Tibial nerve (tissue), 4 donors: Measurements from ENCODE around the gene PWWP2A.

Source experiments
- EP300 ChIP-seq, 2 donors: sonication (generic); formaldehyde crosslinking; IDR thresholded peaks; one replicate each; pipeline ENCODE4 v1.6.1; 2017; ENCODE audit warnings: antibody characterized with exemption in 2 of 2, mild to moderate bottlenecking in 1 of 2
- TF ChIP-seq, protein P1 (sequence below), 5 experiments: fragments of 200-600 bp in 3 of 5; fragments of 450-650 bp in 2 of 5; sonication (generic) in 3 of 5; IDR thresholded peaks; one replicate each; pipeline ENCODE4 v1.5.1; 2016 to 2019; ENCODE audit warnings: antibody characterized with exemption in 5 of 5, mild to moderate bottlenecking in 3 of 5, moderate library complexity in 2 of 5

DNA sequence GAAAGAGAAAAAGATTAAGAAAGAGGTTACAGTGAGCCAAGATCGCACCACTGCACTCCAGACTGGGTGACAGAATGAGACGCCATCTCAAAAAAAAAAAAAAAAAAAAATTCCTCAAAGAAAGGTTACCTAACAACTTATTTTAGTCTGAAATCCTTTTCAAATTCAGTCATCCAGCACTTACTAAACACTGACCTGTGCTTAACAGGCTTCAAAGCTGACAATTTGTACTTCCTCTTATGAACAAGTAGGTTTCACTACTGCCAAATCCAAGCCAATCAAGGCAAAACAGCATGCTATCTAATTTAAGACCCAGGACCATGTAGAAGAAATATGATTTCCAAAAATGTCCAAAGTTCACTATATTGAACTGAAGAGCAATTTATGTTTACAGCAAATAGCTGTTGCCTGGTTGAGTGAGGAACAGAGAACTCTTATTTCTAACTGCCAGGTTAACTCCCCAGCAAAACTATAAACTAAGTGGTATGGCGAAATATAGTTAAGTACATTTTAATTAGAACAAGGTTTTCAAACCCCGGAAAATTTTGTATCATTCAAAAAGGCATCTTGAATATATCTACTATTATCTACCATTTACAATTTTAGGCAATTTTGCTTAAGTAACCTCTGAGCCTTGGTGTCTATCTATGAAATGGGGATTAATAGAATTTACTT lies 13.4 kb downstream of the PWWP2A start:
- TF ChIP-seq, protein P1, sequence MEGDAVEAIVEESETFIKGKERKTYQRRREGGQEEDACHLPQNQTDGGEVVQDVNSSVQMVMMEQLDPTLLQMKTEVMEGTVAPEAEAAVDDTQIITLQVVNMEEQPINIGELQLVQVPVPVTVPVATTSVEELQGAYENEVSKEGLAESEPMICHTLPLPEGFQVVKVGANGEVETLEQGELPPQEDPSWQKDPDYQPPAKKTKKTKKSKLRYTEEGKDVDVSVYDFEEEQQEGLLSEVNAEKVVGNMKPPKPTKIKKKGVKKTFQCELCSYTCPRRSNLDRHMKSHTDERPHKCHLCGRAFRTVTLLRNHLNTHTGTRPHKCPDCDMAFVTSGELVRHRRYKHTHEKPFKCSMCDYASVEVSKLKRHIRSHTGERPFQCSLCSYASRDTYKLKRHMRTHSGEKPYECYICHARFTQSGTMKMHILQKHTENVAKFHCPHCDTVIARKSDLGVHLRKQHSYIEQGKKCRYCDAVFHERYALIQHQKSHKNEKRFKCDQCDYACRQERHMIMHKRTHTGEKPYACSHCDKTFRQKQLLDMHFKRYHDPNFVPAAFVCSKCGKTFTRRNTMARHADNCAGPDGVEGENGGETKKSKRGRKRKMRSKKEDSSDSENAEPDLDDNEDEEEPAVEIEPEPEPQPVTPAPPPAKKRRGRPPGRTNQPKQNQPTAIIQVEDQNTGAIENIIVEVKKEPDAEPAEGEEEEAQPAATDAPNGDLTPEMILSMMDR (IDR thresholded peaks at IDR 0.05), result no peak
- TF ChIP-seq EP300 (IDR thresholded peaks at IDR 0.05), result no peak
